Uterus (tissue), 2 donors: ENCODE data around the gene DIPK1A.

ENCODE experiments used
- POLR2A ChIP-seq, 2 donors: fragments of 450-650 bp; IDR thresholded peaks; one replicate each; pipeline ENCODE4 v1.6.1; 2016; ENCODE audit warnings: antibody characterized with exemption in 2 of 2, mild to moderate bottlenecking in 1 of 2, moderate library complexity in 1 of 2
- TF ChIP-seq, protein P1 (sequence below), 4 experiments: fragments of 200-600 bp in 2 of 4; fragments of 450-650 bp in 2 of 4; sonication (generic) in 2 of 4; IDR thresholded peaks; one replicate each; pipeline ENCODE4 v1.5.1; 2016 to 2019; ENCODE audit warnings: antibody characterized with exemption in 4 of 4, mild to moderate bottlenecking in 2 of 4, moderate library complexity in 1 of 4

DNA sequence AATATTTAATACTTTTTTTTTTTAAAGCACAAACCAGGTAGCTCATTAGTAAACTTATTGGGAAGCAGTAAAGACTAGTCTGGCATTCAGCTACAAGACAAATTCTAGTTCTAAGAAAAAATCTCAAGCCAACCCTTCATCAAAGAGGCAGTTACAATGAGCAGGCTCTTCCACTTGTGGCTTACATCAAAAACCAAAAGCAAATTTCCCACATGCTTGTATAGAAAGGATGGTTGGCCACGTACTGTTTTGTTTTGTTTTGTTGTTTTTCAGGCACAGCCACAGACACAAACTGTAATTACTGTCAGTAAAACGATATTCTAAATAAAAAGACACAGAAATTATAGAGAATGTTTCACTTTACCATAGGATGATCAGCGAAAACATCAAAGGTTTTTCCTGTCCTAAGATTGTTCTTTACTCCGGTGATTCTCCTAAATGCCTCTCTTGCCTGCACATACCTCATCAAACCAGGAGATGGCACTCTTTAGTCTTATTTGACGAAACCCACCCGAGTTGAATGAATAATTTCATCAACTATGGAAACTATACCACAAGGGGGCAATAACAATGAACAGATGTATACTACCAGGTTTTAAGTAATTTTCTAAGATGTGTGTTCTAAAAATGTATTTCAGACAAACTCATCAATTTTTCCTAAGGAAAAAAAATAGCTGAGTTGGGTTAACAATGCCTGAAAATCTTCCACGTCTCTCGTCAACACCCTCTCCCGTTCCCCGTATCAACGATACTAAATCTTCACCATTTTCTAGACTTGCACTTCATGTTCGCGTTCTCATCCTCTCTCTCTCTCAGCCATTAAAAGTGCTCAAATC lies 102.5 kb downstream of the DIPK1A start:
- TF ChIP-seq, protein P1, sequence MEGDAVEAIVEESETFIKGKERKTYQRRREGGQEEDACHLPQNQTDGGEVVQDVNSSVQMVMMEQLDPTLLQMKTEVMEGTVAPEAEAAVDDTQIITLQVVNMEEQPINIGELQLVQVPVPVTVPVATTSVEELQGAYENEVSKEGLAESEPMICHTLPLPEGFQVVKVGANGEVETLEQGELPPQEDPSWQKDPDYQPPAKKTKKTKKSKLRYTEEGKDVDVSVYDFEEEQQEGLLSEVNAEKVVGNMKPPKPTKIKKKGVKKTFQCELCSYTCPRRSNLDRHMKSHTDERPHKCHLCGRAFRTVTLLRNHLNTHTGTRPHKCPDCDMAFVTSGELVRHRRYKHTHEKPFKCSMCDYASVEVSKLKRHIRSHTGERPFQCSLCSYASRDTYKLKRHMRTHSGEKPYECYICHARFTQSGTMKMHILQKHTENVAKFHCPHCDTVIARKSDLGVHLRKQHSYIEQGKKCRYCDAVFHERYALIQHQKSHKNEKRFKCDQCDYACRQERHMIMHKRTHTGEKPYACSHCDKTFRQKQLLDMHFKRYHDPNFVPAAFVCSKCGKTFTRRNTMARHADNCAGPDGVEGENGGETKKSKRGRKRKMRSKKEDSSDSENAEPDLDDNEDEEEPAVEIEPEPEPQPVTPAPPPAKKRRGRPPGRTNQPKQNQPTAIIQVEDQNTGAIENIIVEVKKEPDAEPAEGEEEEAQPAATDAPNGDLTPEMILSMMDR (IDR thresholded peaks at IDR 0.05): peak; percentile 91 to 99 (median 97)
- TF ChIP-seq POLR2A (IDR thresholded peaks at IDR 0.05): no peak
